CD4-positive, CD25-positive, alpha-beta regulatory T cell (primary cell): Measurements from ENCODE around the gene KIFAP3. TPM values are rescaled to one million over a fixed set of nuclear protein-coding genes. Genes with fewer than 3 reads are reported as not detected.
A peak's percentile ranks its signal among the peaks of the same experiment; 100 is the strongest.
"Not testable (repeated sequence)": the region's sequence is repeated elsewhere in the genome, so short reads cannot be mapped to it uniquely, and the experiment has no call there.

ENCODE experiments used
- ATAC-seq, 2 donors: fragments of 150-1000 bp; cut with Tn5 transposase; one replicate each; pipeline ENCODE4 v1.10.0; 2021; ENCODE audit warnings: low read depth in 2 of 2, moderate number of reproducible peaks in 2 of 2, moderate library complexity in 1 of 2
- DNase-seq, 3 donors: peaks; one replicate each; pipeline versions ENCODE4 v3.0.0 to v3.0.0-alpha.2; 2012 to 2022; ENCODE audit warnings: mixed read lengths in 1 of 3
- H3K27ac ChIP-seq: one replicate; pipeline ENCODE4 v1.7.0; 2013; ENCODE audit warnings: mild to moderate bottlenecking, low read length; ENCODE audit not compliant: insufficient read depth, poor library complexity, severe bottlenecking
- H3K27me3 ChIP-seq: one replicate; pipeline ENCODE4 v1.7.0; 2013; ENCODE audit warnings: low read length; ENCODE audit not compliant: control insufficient read depth, insufficient read depth
- H3K36me3 ChIP-seq: one replicate; pipeline ENCODE4 v1.7.0; 2013; ENCODE audit warnings: mild to moderate bottlenecking, low read length, moderate library complexity; ENCODE audit not compliant: control insufficient read depth, insufficient read depth
- H3K4me1 ChIP-seq: 2 replicates; pipeline ENCODE4 v1.7.0; 2013; ENCODE audit warnings: mild to moderate bottlenecking, low read length; ENCODE audit not compliant: insufficient read depth, control insufficient read depth, poor library complexity, severe bottlenecking
- H3K4me3 ChIP-seq: one replicate; pipeline ENCODE4 v1.7.0; 2013; ENCODE audit warnings: low read depth, mild to moderate bottlenecking, low read length, moderate library complexity
- H3K9me3 ChIP-seq, 2 experiments: 1 replicate in 1 of 2; 2 replicates in 1 of 2; pipeline ENCODE4 v1.7.0; 2013; ENCODE audit warnings: low read length in 2 of 2, mild to moderate bottlenecking in 1 of 2, moderate library complexity in 1 of 2; ENCODE audit not compliant: control insufficient read depth in 2 of 2
- H3K27ac Mint-ChIP-seq, 3 donors: one replicate each; pipeline ENCODE4 v1.8.0; 2020 to 2022; ENCODE audit warnings: mild to moderate bottlenecking in 3 of 3, mixed read lengths in 3 of 3, moderate library complexity in 2 of 3
- H3K27me3 Mint-ChIP-seq: one replicate; pipeline ENCODE4 v1.8.0; 2022; ENCODE audit warnings: mild to moderate bottlenecking, mixed read lengths
- H3K36me3 Mint-ChIP-seq: one replicate; pipeline ENCODE4 v1.8.0; 2020; ENCODE audit warnings: mixed read lengths
- H3K4me1 Mint-ChIP-seq, 4 donors: one replicate each; pipeline ENCODE4 v1.8.0; 2020 to 2022; ENCODE audit warnings: mixed read lengths in 4 of 4, mild to moderate bottlenecking in 1 of 4
- H3K4me3 Mint-ChIP-seq, 4 donors: one replicate each; pipeline ENCODE4 v1.8.0; 2020 to 2022; ENCODE audit warnings: mild to moderate bottlenecking in 4 of 4, mixed read lengths in 4 of 4, moderate library complexity in 3 of 4
- H3K9me3 Mint-ChIP-seq, 7 donors: one replicate each; pipeline ENCODE4 v1.8.0; 2020 to 2022; ENCODE audit warnings: mixed read lengths in 7 of 7, mild to moderate bottlenecking in 3 of 7, moderate library complexity in 2 of 7
- polyA plus RNA-seq, 4 donors: library from polyadenylated mRNA; unstranded; fragments of 300-500 nt; fragmentation: Illumina TruSeq; gene quantifications; one replicate each; pipeline ENCODE4 v1.2.3, GENCODE V29; 2021
- total RNA-seq: library from RNA; stranded (reverse); gene quantifications from one replicate; pipeline ENCODE4 v1.2.3, GENCODE V29; 2022

The KIFAP3 gene
- total and polyA plus RNA-seq, 5 donors from 2014 or later, result 12.8 to 21.9 (median 18.0) TPM

DNA sequence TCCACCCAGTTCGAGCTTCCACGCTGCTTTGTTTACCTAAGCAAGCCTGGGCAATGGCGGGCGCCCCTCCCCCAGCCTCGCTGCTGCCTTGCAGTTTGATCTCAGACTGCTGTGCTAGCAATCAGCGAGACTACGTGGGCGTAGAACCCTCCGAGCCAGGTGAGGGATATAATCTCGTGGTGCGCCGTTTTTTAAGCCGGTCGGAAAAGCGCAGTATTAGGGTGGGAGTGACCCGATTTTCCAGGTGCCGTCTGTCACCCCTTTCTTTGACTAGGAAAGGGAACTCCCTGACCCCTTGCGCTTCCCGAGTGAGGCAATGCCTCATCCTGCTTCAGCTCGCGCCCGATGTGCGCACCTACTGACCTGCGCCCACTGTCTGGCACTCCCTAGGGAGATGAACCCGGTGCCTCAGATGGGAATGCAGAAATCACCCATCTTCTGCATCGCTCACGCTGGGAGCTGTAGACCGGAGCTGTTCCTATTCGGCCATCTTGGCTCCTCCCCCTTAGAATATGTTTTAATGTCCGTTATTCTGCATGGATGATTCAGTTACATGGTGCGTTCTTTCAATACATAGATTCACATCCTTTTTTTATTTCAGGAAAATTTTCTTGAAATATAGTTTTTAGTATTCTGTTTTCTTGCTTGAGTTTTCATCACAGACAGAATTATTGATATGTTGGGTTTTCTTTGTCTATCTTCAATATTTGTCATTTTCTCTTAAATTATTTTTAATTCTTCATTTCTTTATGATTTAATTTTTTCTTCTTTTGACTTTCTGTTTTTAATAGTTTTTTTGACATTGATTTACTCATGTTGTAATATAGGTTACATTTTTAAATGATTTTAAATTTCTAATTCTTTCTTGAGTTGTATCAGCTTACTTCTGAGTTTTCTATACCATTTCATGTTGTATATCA is 20.5 kb upstream of the KIFAP3 start:
- peaks cover 29% of the 10 kb centered on the region for H3K27me3 Mint-ChIP-seq
- H3K27ac Mint-ChIP-seq, result not testable (repeated sequence)

DNA sequence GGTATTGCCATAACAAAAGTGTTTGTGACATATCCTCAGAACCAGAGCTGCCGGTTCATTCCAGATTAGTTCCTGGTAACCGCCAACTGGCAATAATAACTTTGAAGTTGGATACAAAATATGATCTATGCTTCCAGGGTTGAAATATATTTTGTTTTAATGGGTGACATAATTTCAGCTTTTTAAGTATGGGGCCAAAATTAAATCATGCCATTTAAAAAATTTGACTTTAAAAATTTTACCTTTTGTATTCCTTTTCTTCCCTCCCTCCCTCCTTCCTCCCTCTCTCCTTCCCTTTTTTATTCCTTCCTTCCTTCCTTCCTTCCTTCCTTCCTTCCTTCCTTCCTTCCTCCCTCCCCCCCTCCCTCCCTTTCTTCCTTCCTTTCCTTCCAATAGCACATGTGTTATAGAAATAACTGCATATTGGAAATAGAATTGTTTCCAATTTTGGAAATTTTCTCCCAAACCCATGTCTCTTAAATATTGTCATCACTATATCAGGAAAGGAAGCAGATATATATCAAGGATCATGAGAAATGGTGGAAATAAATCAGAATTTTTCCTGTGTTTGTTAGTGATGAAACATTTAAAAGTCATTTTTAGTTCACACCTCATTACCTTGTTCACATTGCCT is 12.0 kb upstream of the KIFAP3 start:
- Mint-ChIP-seq H3K27me3 (peaks cover 8% of the 10 kb centered on the region), H3K27ac (no peak overlapping the region), H3K4me1 (no peaks in the 10 kb centered on the region), H3K9me3 (peaks cover 0 to 3% (median 0%) of the 10 kb centered on the region in 7 donors), H3K36me3 (no peaks in the 10 kb centered on the region), H3K4me3 (no peak overlapping the region)
- Histone ChIP-seq H3K36me3 (no peaks in the 10 kb centered on the region), H3K4me3 (no peak overlapping the region), H3K9me3 (no peaks in the 10 kb centered on the region), H3K27me3 (peaks cover 4% of the 10 kb centered on the region), H3K27ac (no peak overlapping the region), H3K4me1 (no peaks in the 10 kb centered on the region)
- ATAC-seq (no peak), DNase-seq (no peak)

More for the DNA sequence above, 20.5 kb upstream of the KIFAP3 start:
- H3K9me3 ChIP-seq, H3K27me3 ChIP-seq, H3K4me1 ChIP-seq, H3K4me1 Mint-ChIP-seq, ATAC-seq, H3K4me3 Mint-ChIP-seq, DNase-seq, H3K36me3 Mint-ChIP-seq, H3K27ac ChIP-seq, H3K36me3 ChIP-seq, H3K4me3 ChIP-seq: not testable (repeated sequence)
- peaks cover 2 to 13% (median 8%) of the 10 kb centered on the region in 7 donors for H3K9me3 Mint-ChIP-seq

GRCh38 chr1:170085091-170085490 is 10.6 kb upstream of the KIFAP3 start:
- no peaks in the 10 kb centered on the region for H3K36me3 ChIP-seq
- Mint-ChIP-seq H3K9me3 (peaks cover 0 to 4% (median 0%) of the 10 kb centered on the region in 7 donors), H3K27ac (no peak overlapping the region), H3K27me3 (peaks cover 23% of the 10 kb centered on the region), H3K4me3 (no peak overlapping the region), H3K36me3 (no peaks in the 10 kb centered on the region), H3K4me1 (no peaks in the 10 kb centered on the region)
- DNase-seq (no peak), ATAC-seq (no peak)
- peaks cover 4% of the 10 kb centered on the region for H3K27me3 ChIP-seq
- no peak overlapping the region for H3K4me3 ChIP-seq
- no peaks in the 10 kb centered on the region for H3K9me3 ChIP-seq
- no peak overlapping the region for H3K27ac ChIP-seq
- H3K4me1 ChIP-seq, result no peaks in the 10 kb centered on the region

- no peaks in the 10 kb centered on the region for H3K36me3 ChIP-seq
- no peaks in the 10 kb centered on the region for H3K36me3 Mint-ChIP-seq
- H3K4me3 Mint-ChIP-seq, result no peak overlapping the region
- H3K9me3 ChIP-seq, result peaks cover 9 to 10% of the 10 kb centered on the region in 2 experiments
- peaks cover 8 to 20% (median 17%) of the 10 kb centered on the region in 4 donors for H3K4me1 Mint-ChIP-seq
- DNase-seq, result no peak
- H3K27ac ChIP-seq, result no peak overlapping the region
- H3K27me3 ChIP-seq, result peaks cover 8% of the 10 kb centered on the region
- H3K4me3 ChIP-seq, result no peak overlapping the region
- peak overlapping the region in 1 of 3 donors; percentile 44 for H3K27ac Mint-ChIP-seq
- peaks cover 21% of the 10 kb centered on the region for H3K27me3 Mint-ChIP-seq
- H3K4me1 ChIP-seq, result peaks cover 14% of the 10 kb centered on the region
- peaks cover 0 to 8% (median 5%) of the 10 kb centered on the region in 7 donors for H3K9me3 Mint-ChIP-seq
- ATAC-seq, result no peak
Measured at GRCh38 chr1:170078610-170079189, 4.2 kb upstream of the KIFAP3 start.

DNA sequence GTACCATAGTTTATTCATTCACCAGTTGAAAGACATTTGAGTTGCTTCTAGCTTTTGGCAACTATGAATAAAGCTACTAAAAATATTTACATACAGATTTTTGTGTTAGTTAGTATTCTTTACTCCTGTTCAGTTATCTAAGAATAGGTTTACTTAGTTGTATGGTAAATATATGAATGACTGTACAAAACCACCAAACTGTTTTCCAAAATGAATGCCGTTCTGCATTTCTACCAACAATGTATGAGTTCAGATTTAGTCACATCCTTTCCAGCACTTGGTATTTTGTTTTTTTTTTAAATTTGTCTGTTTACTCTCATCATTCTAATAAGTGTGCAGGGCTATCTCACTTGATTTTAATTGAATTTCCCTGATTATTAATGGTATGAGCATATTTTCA is 3.4 kb upstream of the KIFAP3 start:
- ATAC-seq (no peak), DNase-seq (no peak)
- Mint-ChIP-seq H3K9me3 (peaks cover 0 to 8% (median 5%) of the 10 kb centered on the region in 7 donors), H3K27ac (no peak overlapping the region), H3K27me3 (peaks cover 21% of the 10 kb centered on the region), H3K36me3 (no peaks in the 10 kb centered on the region), H3K4me1 (peaks cover 14 to 26% (median 24%) of the 10 kb centered on the region in 4 donors), H3K4me3 (no peak overlapping the region)
- H3K4me3 ChIP-seq, result no peak overlapping the region
- no peak overlapping the region for H3K27ac ChIP-seq
- H3K4me1 ChIP-seq, result peaks cover 22% of the 10 kb centered on the region
- peaks cover 9 to 10% of the 10 kb centered on the region in 2 experiments for H3K9me3 ChIP-seq
- H3K36me3 ChIP-seq, result no peaks in the 10 kb centered on the region
- peaks cover 8% of the 10 kb centered on the region for H3K27me3 ChIP-seq

- H3K27me3 ChIP-seq, H3K4me3 Mint-ChIP-seq, H3K27ac Mint-ChIP-seq, H3K36me3 Mint-ChIP-seq, ATAC-seq, H3K4me3 ChIP-seq, DNase-seq, H3K9me3 ChIP-seq, H3K36me3 ChIP-seq, H3K9me3 Mint-ChIP-seq, H3K27ac ChIP-seq: not testable (repeated sequence)
- peaks cover 18 to 34% (median 30%) of the 10 kb centered on the region in 4 donors for H3K4me1 Mint-ChIP-seq
- peaks cover 22% of the 10 kb centered on the region for H3K4me1 ChIP-seq
- H3K27me3 Mint-ChIP-seq, result peaks cover 21% of the 10 kb centered on the region
Measured at GRCh38 chr1:170076952-170077351, 2.5 kb upstream of the KIFAP3 start.

- no peak for DNase-seq
- Histone ChIP-seq H3K36me3 (no peaks in the 10 kb centered on the region), H3K27me3 (peaks cover 8% of the 10 kb centered on the region), H3K27ac (no peak overlapping the region), H3K4me1 (peaks cover 27% of the 10 kb centered on the region), H3K4me3 (no peak overlapping the region), H3K9me3 (peaks cover 9 to 10% of the 10 kb centered on the region in 2 experiments)
- H3K27ac Mint-ChIP-seq, result no peak overlapping the region
- peaks cover 0 to 7% (median 5%) of the 10 kb centered on the region in 7 donors for H3K9me3 Mint-ChIP-seq
- no peak for ATAC-seq
- H3K4me3 Mint-ChIP-seq, result no peak overlapping the region
- H3K27me3 Mint-ChIP-seq, result peaks cover 17% of the 10 kb centered on the region
- peaks cover 19 to 42% (median 35%) of the 10 kb centered on the region in 4 donors for H3K4me1 Mint-ChIP-seq
- no peaks in the 10 kb centered on the region for H3K36me3 Mint-ChIP-seq
Measured at GRCh38 chr1:170076199-170076598, 1.7 kb upstream of the KIFAP3 start.
